Umbilical cord (tissue), 2 donors: ENCODE data around the gene ZEB1. TPM values are rescaled to one million over a fixed set of nuclear protein-coding genes. Genes with fewer than 3 reads are reported as not detected.

Experiments used
- DNase-seq: peaks from one replicate; pipeline ENCODE4 v3.0.0-alpha.2; 2015; ENCODE audit warnings: low spot score
- total RNA-seq: library from RNA; depleted of rRNA; stranded (reverse); fragments of >200 nt; gene quantifications from one replicate; pipeline ENCODE4 v1.2.3, GENCODE V29; 2014; ENCODE audit warnings: low replicate concordance; ENCODE audit not compliant: insufficient read depth

Gene ZEB1
- 227 TPM for total RNA-seq

GRCh38 chr10:31318854-31319601 is at the start of gene ZEB1:
Gene ZEB1, plus strand, starts transcription at chr10:31319216. Its CDS starts 19 bp downstream, at chr10:31319235.
- DNase-seq = peak; percentile 90

GRCh38 chr10:31270954-31271353 is 48.1 kb upstream of the ZEB1 start:
- no peak for DNase-seq

- no peak for DNase-seq
These were observed 46.2 kb upstream of the ZEB1 start for GRCh38 chr10:31272841-31273240.

- no peak for DNase-seq
These were observed 45.2 kb upstream of the ZEB1 start for GRCh38 chr10:31273789-31274188.

GRCh38 chr10:31274310-31274709 is 44.7 kb upstream of the ZEB1 start:
- no peak for DNase-seq

- DNase-seq = peak; percentile 76
These were observed 40.6 kb upstream of the ZEB1 start for GRCh38 chr10:31278279-31278941.

- no peak for DNase-seq
These were observed 38.0 kb upstream of the ZEB1 start for GRCh38 chr10:31280972-31281371.

GRCh38 chr10:31288001-31288400 is 31.0 kb upstream of the ZEB1 start:
- no peak for DNase-seq

- no peak for DNase-seq
These were observed 30.1 kb upstream of the ZEB1 start for GRCh38 chr10:31288962-31289361.

- DNase-seq = no peak
These were observed 28.6 kb upstream of the ZEB1 start for GRCh38 chr10:31290386-31290785.

- no peak for DNase-seq
These were observed 27.9 kb upstream of the ZEB1 start for GRCh38 chr10:31291123-31291522.

- DNase-seq = no peak
These were observed 24.5 kb upstream of the ZEB1 start for GRCh38 chr10:31294558-31294957.

- no peak for DNase-seq
These were observed 22.3 kb upstream of the ZEB1 start for GRCh38 chr10:31296754-31297153.

- no peak for DNase-seq
These were observed 19.9 kb upstream of the ZEB1 start for GRCh38 chr10:31299119-31299518.

- no peak for DNase-seq
These were observed 15.8 kb upstream of the ZEB1 start for GRCh38 chr10:31303212-31303611.

GRCh38 chr10:31304291-31304970 is 14.6 kb upstream of the ZEB1 start:
- DNase-seq = no peak

GRCh38 chr10:31313396-31313795 is 5.6 kb upstream of the ZEB1 start:
- DNase-seq = peak; percentile 59

GRCh38 chr10:31314256-31315150 is 4.5 kb upstream of the ZEB1 start:
- no peak for DNase-seq

GRCh38 chr10:31315453-31315852 is 3.6 kb upstream of the ZEB1 start:
- DNase-seq = no peak

- no peak for DNase-seq
These were observed 1.8 kb upstream of the ZEB1 start for GRCh38 chr10:31317171-31317570.

- no peak for DNase-seq
These were observed 1.2 kb upstream of the ZEB1 start for GRCh38 chr10:31317652-31318381.
